Neuron (in vitro differentiated cells): ENCODE data around the gene ADAMTS6.
A peak's percentile ranks its signal among the peaks of the same experiment; 100 is the strongest.
"Not testable (repeated sequence)": the region's sequence is repeated elsewhere in the genome, so short reads cannot be mapped to it uniquely, and the experiment has no call there.

Experiments used
- H2AFZ ChIP-seq: one replicate; pipeline ENCODE4 v1.6.1; 2013; ENCODE audit warnings: low read depth, mild to moderate bottlenecking, inconsistent platforms, low read length, moderate library complexity
- H3K27me3 ChIP-seq: one replicate; pipeline ENCODE4 v1.6.1; 2013; ENCODE audit warnings: low read length; ENCODE audit not compliant: insufficient read depth
- H3K36me3 ChIP-seq: one replicate; pipeline ENCODE4 v1.6.1; 2013; ENCODE audit warnings: low read length; ENCODE audit not compliant: insufficient read depth
- H3K4me1 ChIP-seq: one replicate; pipeline ENCODE4 v1.6.1; 2013; ENCODE audit warnings: low read length; ENCODE audit not compliant: insufficient read depth
- H3K4me3 ChIP-seq: 2 replicates; pipeline ENCODE4 v1.5.1; 2013; ENCODE audit warnings: mild to moderate bottlenecking, low read length, moderate library complexity
- H3K9me3 ChIP-seq: one replicate; pipeline ENCODE4 v1.6.1; 2013; ENCODE audit warnings: low read length

ADAMTS6 gene

GRCh38 chr5:65481635-65482295, at the start of gene ADAMTS6:
TSS of gene ADAMTS6 (minus strand) at chr5:65481920. CDS start at chr5:65473673, 8,247 bp downstream.
- Histone ChIP-seq H2AFZ (peak within 1 kb of the TSS; percentile 96), H3K4me3 (peak within 1 kb of the TSS; percentile 73), H3K36me3 (no peaks in the 10 kb centered on the region), H3K9me3 (no peaks in the 10 kb centered on the region), H3K4me1 (peaks cover 27% of the 10 kb centered on the region), H3K27me3 (no peaks in the 10 kb centered on the region)

- Histone ChIP-seq H3K27me3 (no peaks in the 10 kb centered on the region), H3K36me3 (peaks cover 8% of the 10 kb centered on the region), H3K4me3 (no peak overlapping the region), H3K4me1 (no peaks in the 10 kb centered on the region), H2AFZ (no peak overlapping the region), H3K9me3 (no peaks in the 10 kb centered on the region)
These were observed 49.2 kb upstream of the ADAMTS6 start for GRCh38 chr5:65530904-65531303.

GRCh38 chr5:65525726-65526125, 44.0 kb upstream of the ADAMTS6 start:
- Histone ChIP-seq H2AFZ (no peak overlapping the region), H3K27me3 (no peaks in the 10 kb centered on the region), H3K36me3 (peaks cover 18% of the 10 kb centered on the region)

GRCh38 chr5:65512170-65512937, 30.6 kb upstream of the ADAMTS6 start:
- no peak overlapping the region for H3K4me3 ChIP-seq
- no peaks in the 10 kb centered on the region for H3K4me1 ChIP-seq
- no peaks in the 10 kb centered on the region for H3K9me3 ChIP-seq
- no peaks in the 10 kb centered on the region for H3K36me3 ChIP-seq
- H2AFZ ChIP-seq = no peak overlapping the region
- H3K27me3 ChIP-seq = no peaks in the 10 kb centered on the region

More at GRCh38 chr5:65525726-65526125, 44.0 kb upstream of the ADAMTS6 start:
- H3K9me3 ChIP-seq = no peaks in the 10 kb centered on the region
- no peaks in the 10 kb centered on the region for H3K4me1 ChIP-seq
- no peak overlapping the region for H3K4me3 ChIP-seq

- no peak overlapping the region for H3K4me3 ChIP-seq
- no peaks in the 10 kb centered on the region for H3K27me3 ChIP-seq
- H3K4me1 ChIP-seq = no peaks in the 10 kb centered on the region
- H2AFZ ChIP-seq = no peak overlapping the region
- H3K36me3 ChIP-seq = no peaks in the 10 kb centered on the region
- no peaks in the 10 kb centered on the region for H3K9me3 ChIP-seq
These were observed 27.3 kb upstream of the ADAMTS6 start for GRCh38 chr5:65508978-65509377.

- H3K36me3 ChIP-seq = no peaks in the 10 kb centered on the region
- H3K9me3 ChIP-seq = no peaks in the 10 kb centered on the region
- no peaks in the 10 kb centered on the region for H3K4me1 ChIP-seq
- H2AFZ ChIP-seq = no peak overlapping the region
- no peak overlapping the region for H3K4me3 ChIP-seq
- H3K27me3 ChIP-seq = no peaks in the 10 kb centered on the region
These were observed 25.2 kb upstream of the ADAMTS6 start for GRCh38 chr5:65506961-65507360.

GRCh38 chr5:65489119-65489518, 7.4 kb upstream of the ADAMTS6 start:
- Histone ChIP-seq H3K4me1 (no peaks in the 10 kb centered on the region), H2AFZ (no peak overlapping the region), H3K36me3 (no peaks in the 10 kb centered on the region), H3K4me3 (no peak overlapping the region), H3K9me3 (no peaks in the 10 kb centered on the region), H3K27me3 (no peaks in the 10 kb centered on the region)

GRCh38 chr5:65488038-65488687, 6.4 kb upstream of the ADAMTS6 start:
- not testable (repeated sequence) for H3K4me3 ChIP-seq, H3K36me3 ChIP-seq, H3K4me1 ChIP-seq, H3K9me3 ChIP-seq, H2AFZ ChIP-seq, H3K27me3 ChIP-seq

- not testable (repeated sequence) for H2AFZ ChIP-seq, H3K9me3 ChIP-seq, H3K36me3 ChIP-seq, H3K27me3 ChIP-seq, H3K4me3 ChIP-seq
- H3K4me1 ChIP-seq = peaks cover 12% of the 10 kb centered on the region
These were observed 5.1 kb upstream of the ADAMTS6 start for GRCh38 chr5:65486803-65487202.

- no peak overlapping the region for H3K4me3 ChIP-seq
- H2AFZ ChIP-seq = no peak overlapping the region
- H3K4me1 ChIP-seq = peaks cover 17% of the 10 kb centered on the region
- no peaks in the 10 kb centered on the region for H3K9me3 ChIP-seq
- H3K27me3 ChIP-seq = no peaks in the 10 kb centered on the region
- H3K36me3 ChIP-seq = no peaks in the 10 kb centered on the region
These were observed 3.7 kb upstream of the ADAMTS6 start for GRCh38 chr5:65485405-65485804.

GRCh38 chr5:65483546-65484346, 2.0 kb upstream of the ADAMTS6 start:
- H2AFZ ChIP-seq = peak overlapping the region; percentile 96
- H3K4me3 ChIP-seq = peak overlapping the region; percentile 73
- no peaks in the 10 kb centered on the region for H3K36me3 ChIP-seq
- H3K27me3 ChIP-seq = no peaks in the 10 kb centered on the region
- H3K9me3 ChIP-seq = no peaks in the 10 kb centered on the region
- H3K4me1 ChIP-seq = peaks cover 27% of the 10 kb centered on the region

- Histone ChIP-seq H3K4me3 (peak overlapping the region; percentile 73), H3K27me3 (no peaks in the 10 kb centered on the region), H3K36me3 (no peaks in the 10 kb centered on the region), H2AFZ (peak overlapping the region; percentile 96), H3K9me3 (no peaks in the 10 kb centered on the region), H3K4me1 (peaks cover 27% of the 10 kb centered on the region)
These were observed 1.2 kb upstream of the ADAMTS6 start for GRCh38 chr5:65482736-65483545.
